ENCODE data around the gene MRPL52.

The MRPL52 gene

DNA sequence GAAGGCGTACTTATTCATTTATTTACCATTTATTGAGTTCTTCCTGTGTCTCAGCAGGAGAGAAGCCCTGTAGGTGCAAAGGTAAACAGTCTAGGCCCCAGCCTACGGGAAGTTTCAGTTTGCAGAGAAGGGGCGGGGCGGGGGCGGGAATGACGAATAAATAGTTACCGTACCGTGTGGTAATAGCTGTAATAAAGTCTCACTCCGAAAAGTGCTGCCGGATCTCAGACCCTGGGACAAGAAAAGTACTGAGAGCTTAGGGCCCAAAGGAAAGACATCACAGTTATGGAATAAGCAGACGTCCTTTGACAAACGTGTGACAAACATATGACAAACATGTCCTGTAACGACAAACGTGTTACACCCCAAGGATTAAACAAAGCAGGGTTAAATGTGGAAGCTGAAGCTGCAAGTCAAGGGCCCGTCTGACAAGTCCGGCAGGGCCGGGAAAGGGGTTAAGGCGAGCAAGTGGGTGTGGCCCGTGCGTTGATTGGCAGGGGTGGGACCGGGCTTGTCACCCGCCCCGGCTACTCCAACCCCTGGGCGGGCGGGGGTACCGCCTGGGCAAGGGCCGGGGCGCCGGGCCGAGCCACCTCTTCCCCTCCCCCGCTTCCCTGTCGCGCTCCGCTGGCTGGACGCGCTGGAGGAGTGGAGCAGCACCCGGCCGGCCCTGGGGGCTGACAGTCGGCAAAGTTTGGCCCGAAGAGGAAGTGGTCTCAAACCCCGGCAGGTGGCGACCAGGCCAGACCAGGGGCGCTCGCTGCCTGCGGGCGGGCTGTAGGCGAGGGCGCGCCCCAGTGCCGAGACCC is 41.7 kb downstream of the MRPL52 start, which contains the start of gene LRP10 (continued):
- TF ChIP-seq ZNF624 (tag by site-specific recombination; IDR thresholded peaks at IDR 0.05), result no peak
- TF ChIP-seq ZNF660 (tag by site-specific recombination; IDR thresholded peaks at IDR 0.05), result peak; percentile 13; the same call in 1 of the 2 replicates
- TF ChIP-seq ZNF211 (tag by site-specific recombination; IDR thresholded peaks at IDR 0.05; ENCODE audit: low read depth), result no peak
- TF ChIP-seq, protein P1, sequence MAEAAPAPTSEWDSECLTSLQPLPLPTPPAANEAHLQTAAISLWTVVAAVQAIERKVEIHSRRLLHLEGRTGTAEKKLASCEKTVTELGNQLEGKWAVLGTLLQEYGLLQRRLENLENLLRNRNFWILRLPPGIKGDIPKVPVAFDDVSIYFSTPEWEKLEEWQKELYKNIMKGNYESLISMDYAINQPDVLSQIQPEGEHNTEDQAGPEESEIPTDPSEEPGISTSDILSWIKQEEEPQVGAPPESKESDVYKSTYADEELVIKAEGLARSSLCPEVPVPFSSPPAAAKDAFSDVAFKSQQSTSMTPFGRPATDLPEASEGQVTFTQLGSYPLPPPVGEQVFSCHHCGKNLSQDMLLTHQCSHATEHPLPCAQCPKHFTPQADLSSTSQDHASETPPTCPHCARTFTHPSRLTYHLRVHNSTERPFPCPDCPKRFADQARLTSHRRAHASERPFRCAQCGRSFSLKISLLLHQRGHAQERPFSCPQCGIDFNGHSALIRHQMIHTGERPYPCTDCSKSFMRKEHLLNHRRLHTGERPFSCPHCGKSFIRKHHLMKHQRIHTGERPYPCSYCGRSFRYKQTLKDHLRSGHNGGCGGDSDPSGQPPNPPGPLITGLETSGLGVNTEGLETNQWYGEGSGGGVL (tag by site-specific recombination; IDR thresholded peaks at IDR 0.05), result no peak
- peak; percentile 96 for TF ChIP-seq KLF10 (tag by site-specific recombination; IDR thresholded peaks at IDR 0.05)
- TF ChIP-seq, protein P2, sequence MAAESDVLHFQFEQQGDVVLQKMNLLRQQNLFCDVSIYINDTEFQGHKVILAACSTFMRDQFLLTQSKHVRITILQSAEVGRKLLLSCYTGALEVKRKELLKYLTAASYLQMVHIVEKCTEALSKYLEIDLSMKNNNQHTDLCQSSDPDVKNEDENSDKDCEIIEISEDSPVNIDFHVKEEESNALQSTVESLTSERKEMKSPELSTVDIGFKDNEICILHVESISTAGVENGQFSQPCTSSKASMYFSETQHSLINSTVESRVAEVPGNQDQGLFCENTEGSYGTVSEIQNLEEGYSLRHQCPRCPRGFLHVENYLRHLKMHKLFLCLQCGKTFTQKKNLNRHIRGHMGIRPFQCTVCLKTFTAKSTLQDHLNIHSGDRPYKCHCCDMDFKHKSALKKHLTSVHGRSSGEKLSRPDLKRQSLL (tag by site-specific recombination; IDR thresholded peaks at IDR 0.05), result no peak
- TF ChIP-seq ZNF514 (tag by site-specific recombination; IDR thresholded peaks at IDR 0.05), result no peak
- TF ChIP-seq ZFHX2 (tag by site-specific recombination; conservative IDR thresholded peaks at IDR 0.05), result peak; percentile 80
- TF ChIP-seq ZSCAN18 (tag by site-specific recombination; IDR thresholded peaks at IDR 0.05), result no peak
- TF ChIP-seq TRIM28 (IDR thresholded peaks at IDR 0.05; ENCODE audit: borderline replicate concordance, low read length), result 0 out of 2 replicates have a peak, but pooled peaks have one; percentile 46
- TF ChIP-seq GLIS1 (tag by site-specific recombination; IDR thresholded peaks at IDR 0.05), result peak; percentile 77
- TF ChIP-seq ZBTB48 (tag by site-specific recombination; IDR thresholded peaks at IDR 0.05), result peak; percentile 99
- TF ChIP-seq ZNF202 (tag by site-specific recombination; IDR thresholded peaks at IDR 0.05; ENCODE audit: borderline replicate concordance), result no peak
- no peak for TF ChIP-seq ZNF837 (tag by site-specific recombination; IDR thresholded peaks at IDR 0.05)
- TF ChIP-seq MYNN (tag by site-specific recombination; IDR thresholded peaks at IDR 0.05; ENCODE audit: borderline replicate concordance), result no peak
- TF ChIP-seq ZNF513 (tag by site-specific recombination; IDR thresholded peaks at IDR 0.05), result no peak
- TF ChIP-seq ZNF157 (tag by site-specific recombination; IDR thresholded peaks at IDR 0.05), result no peak
- no peak for TF ChIP-seq ZNF140 (tag by site-specific recombination; IDR thresholded peaks at IDR 0.05)
- no peak for TF ChIP-seq ZNF510 (tag by site-specific recombination; IDR thresholded peaks at IDR 0.05; ENCODE audit: insufficient replicate concordance)
- no peak for TF ChIP-seq SETDB1 (IDR thresholded peaks at IDR 0.05; ENCODE audit: insufficient read length, low read length)
- peak; percentile 35 for TF ChIP-seq BCL11A (tag by site-specific recombination; IDR thresholded peaks at IDR 0.05; ENCODE audit: low read depth)
- TF ChIP-seq ZNF48 (tag by site-specific recombination; IDR thresholded peaks at IDR 0.05), result no peak
- TF ChIP-seq, protein P3, sequence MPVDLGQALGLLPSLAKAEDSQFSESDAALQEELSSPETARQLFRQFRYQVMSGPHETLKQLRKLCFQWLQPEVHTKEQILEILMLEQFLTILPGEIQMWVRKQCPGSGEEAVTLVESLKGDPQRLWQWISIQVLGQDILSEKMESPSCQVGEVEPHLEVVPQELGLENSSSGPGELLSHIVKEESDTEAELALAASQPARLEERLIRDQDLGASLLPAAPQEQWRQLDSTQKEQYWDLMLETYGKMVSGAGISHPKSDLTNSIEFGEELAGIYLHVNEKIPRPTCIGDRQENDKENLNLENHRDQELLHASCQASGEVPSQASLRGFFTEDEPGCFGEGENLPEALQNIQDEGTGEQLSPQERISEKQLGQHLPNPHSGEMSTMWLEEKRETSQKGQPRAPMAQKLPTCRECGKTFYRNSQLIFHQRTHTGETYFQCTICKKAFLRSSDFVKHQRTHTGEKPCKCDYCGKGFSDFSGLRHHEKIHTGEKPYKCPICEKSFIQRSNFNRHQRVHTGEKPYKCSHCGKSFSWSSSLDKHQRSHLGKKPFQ (tag by site-specific recombination; IDR thresholded peaks at IDR 0.05), result no peak
- no peak for TF ChIP-seq REST (tag by site-specific recombination; IDR thresholded peaks at IDR 0.05)
- TF ChIP-seq, protein P4, sequence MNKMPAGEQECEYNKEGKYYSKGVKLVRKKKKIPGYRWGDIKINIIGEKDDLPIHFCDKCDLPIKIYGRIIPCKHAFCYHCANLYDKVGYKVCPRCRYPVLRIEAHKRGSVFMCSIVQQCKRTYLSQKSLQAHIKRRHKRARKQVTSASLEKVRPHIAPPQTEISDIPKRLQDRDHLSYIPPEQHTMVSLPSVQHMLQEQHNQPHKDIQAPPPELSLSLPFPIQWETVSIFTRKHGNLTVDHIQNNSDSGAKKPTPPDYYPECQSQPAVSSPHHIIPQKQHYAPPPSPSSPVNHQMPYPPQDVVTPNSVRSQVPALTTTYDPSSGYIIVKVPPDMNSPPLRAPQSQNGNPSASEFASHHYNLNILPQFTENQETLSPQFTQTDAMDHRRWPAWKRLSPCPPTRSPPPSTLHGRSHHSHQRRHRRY (tag by site-specific recombination; IDR thresholded peaks at IDR 0.05), result no peak
- no peak for TF ChIP-seq ZNF529 (tag by site-specific recombination; IDR thresholded peaks at IDR 0.05; ENCODE audit: insufficient replicate concordance)
- no peak for TF ChIP-seq ZSCAN30 (tag by site-specific recombination; IDR thresholded peaks at IDR 0.05)
